C4-2B (cell line): ENCODE measurements around the gene ARAF.
"Not testable (repeated sequence)": the region's sequence is repeated elsewhere in the genome, so short reads cannot be mapped to it uniquely, and the experiment has no call there.

Experiments used
- ZFX ChIP-seq: fragments of 450-650 bp; IDR thresholded peaks from 2 replicates; pipeline ENCODE4 v1.6.1; 2017
- TF ChIP-seq, protein P1 (sequence below): fragments of 450-650 bp; conservative IDR thresholded peaks from 2 replicates; pipeline ENCODE4 v1.5.1; 2017; ENCODE audit warnings: mild to moderate bottlenecking

GRCh38 chrX:47603125-47603524 lies 42.1 kb downstream of the ARAF start:
- TF ChIP-seq, protein P1, sequence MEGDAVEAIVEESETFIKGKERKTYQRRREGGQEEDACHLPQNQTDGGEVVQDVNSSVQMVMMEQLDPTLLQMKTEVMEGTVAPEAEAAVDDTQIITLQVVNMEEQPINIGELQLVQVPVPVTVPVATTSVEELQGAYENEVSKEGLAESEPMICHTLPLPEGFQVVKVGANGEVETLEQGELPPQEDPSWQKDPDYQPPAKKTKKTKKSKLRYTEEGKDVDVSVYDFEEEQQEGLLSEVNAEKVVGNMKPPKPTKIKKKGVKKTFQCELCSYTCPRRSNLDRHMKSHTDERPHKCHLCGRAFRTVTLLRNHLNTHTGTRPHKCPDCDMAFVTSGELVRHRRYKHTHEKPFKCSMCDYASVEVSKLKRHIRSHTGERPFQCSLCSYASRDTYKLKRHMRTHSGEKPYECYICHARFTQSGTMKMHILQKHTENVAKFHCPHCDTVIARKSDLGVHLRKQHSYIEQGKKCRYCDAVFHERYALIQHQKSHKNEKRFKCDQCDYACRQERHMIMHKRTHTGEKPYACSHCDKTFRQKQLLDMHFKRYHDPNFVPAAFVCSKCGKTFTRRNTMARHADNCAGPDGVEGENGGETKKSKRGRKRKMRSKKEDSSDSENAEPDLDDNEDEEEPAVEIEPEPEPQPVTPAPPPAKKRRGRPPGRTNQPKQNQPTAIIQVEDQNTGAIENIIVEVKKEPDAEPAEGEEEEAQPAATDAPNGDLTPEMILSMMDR, result not testable (repeated sequence)
- not testable (repeated sequence) for TF ChIP-seq ZFX
